Measurements from ENCODE around the gene ZFP37. TPM values are rescaled to one million over a fixed set of nuclear protein-coding genes. Genes with fewer than 3 reads are reported as not detected.

ZFP37 gene
- total RNA-seq, 1 donor from 2014 or later, result 0.99 TPM

Other genes starting within 250 kb of the ZFP37 start
- gene SLC46A2, start 165.8 kb downstream of the ZFP37 start, total RNA-seq, result not detected in 2 replicates
- 0.22 and 0.40 TPM in 2 replicates for gene ZNF883, start 44.5 kb downstream of the ZFP37 start, total RNA-seq
- 4.4 and 6.5 TPM in 2 replicates for gene SLC31A2, start 94.3 kb upstream of the ZFP37 start, total RNA-seq
- 8.3 and 14.7 TPM in 2 replicates for gene FKBP15, start 164.6 kb upstream of the ZFP37 start, total RNA-seq
- gene SLC31A1, start 164.8 kb upstream of the ZFP37 start, total RNA-seq, result 12.4 and 13.7 TPM in 2 replicates
- 33.7 and 34.2 TPM in 2 replicates for gene CDC26, start 218.8 kb upstream of the ZFP37 start, total RNA-seq
- gene PRPF4, start 218.9 kb upstream of the ZFP37 start, total RNA-seq, result 16.3 and 18.3 TPM in 2 replicates
- gene RNF183, start 246.7 kb upstream of the ZFP37 start, total RNA-seq, result not detected in 2 replicates

All from lung microvascular endothelial cell (primary cell).